Measurements from ENCODE around the gene ARPC1B.

ARPC1B gene

GRCh38 chr7:99389772-99390171, 15.2 kb downstream of the ARPC1B start:
- no peak for DNase-seq

DNA sequence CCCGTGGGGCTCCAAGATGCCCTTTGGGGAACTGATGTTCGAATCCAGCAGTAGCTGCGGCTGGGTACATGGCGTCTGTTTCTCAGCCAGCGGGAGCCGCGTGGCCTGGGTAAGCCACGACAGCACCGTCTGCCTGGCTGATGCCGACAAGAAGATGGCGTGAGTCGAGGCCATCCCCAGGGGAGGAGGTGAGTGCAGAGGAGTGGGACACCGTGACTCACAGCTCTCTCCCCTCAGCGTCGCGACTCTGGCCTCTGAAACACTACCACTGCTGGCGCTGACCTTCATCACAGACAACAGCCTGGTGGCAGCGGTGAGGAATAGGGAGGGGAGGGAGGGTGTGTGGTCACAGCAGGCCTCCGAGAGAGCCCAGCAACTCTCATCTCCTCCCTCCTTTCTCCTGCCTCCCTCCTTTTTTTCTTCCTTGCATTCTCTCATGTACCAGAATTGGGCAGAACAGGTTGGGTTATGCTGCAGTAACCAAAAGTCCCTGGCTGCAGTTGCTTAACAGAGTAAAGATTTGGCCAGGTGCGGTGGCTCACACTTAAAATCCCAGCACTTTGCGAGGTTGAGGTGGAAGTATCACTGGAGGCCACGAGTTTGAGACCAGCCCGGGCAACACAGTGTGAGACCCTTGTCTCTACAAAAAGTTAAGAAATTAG, 16.5 kb downstream of the ARPC1B start:
- DNase-seq = no peak

DNA sequence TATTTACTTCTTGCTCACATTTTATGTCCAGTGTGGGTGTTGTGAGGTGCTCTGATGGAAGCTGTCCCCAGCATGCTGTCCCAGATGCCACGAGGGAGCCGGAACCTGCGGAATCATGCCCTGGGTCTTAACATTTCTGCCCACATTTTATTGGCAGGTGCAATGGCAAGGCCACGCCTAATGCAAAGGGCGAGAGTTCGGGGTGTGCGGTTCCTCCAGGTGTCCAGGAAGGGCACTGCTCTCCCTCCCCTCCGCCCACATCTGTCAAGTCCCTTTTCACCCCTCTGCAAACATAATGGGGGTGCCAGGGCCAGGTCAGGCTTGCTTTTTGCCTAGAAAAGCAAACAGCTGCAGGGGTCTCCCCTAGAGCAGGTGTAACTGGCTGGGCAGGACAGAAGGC, 17.5 kb downstream of the ARPC1B start:
- DNase-seq = no peak

GRCh38 chr7:99392659-99393354, 18.3 kb downstream of the ARPC1B start:
- DNase-seq = peak in 3 of 14 donors; percentile 14 to 69 (median 19)

DNA sequence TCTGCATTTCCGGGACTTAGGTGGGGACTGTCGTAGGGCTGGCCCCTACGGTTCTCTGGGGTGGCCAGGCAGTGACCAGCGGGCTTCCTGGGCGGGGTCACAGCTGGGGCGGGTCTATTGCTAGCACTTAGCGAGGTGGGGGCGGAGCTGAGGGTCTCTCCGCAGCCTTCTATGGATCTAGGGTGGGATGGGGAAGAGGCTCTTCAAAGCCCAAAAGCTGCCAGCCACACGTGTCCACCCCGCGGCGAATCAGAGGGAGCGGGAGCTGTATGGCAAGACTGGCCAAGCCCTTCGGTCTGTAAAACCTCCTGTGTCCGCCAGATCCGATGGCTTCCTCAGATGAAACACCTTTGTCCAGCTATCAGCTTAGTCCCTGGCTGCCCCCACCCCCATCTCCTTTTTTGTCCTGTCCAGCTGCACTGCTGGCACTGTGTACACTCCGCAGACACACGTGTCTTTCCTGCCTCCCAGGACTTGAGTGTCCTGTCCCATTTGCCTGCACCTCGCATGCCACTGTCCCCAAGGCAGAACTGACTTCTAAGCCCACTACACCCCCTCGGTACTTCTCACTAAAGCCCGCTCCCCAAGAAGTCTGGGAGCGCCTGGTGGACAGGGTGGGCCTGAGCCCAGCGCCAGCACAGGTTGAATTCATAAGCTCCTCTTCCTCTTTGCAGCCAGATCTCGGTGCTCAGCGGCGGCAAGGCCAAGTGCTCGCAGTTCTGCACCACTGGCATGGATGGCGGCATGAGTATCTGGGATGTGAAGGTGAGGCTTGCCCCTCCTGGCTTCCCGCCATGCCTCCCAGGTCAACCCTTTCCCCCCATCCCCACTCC, 19.0 kb downstream of the ARPC1B start:
- peak in 2 of 14 donors; percentile 5 to 58 for DNase-seq

DNA sequence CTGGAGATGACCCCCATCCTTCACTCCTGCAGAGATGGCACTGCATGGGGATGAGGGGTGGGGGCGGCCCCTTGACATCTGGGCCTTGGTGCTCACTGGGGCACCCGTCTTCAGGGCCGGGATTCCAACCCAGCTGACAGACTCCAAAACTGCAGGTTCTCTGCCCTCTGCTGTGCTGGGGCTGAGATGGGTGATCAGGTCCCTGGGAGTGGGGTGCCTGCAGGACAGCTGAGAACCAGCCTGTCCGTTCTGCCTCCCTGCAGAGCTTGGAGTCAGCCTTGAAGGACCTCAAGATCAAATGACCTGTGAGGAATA, 19.6 kb downstream of the ARPC1B start:
- DNase-seq = no peak

DNA sequence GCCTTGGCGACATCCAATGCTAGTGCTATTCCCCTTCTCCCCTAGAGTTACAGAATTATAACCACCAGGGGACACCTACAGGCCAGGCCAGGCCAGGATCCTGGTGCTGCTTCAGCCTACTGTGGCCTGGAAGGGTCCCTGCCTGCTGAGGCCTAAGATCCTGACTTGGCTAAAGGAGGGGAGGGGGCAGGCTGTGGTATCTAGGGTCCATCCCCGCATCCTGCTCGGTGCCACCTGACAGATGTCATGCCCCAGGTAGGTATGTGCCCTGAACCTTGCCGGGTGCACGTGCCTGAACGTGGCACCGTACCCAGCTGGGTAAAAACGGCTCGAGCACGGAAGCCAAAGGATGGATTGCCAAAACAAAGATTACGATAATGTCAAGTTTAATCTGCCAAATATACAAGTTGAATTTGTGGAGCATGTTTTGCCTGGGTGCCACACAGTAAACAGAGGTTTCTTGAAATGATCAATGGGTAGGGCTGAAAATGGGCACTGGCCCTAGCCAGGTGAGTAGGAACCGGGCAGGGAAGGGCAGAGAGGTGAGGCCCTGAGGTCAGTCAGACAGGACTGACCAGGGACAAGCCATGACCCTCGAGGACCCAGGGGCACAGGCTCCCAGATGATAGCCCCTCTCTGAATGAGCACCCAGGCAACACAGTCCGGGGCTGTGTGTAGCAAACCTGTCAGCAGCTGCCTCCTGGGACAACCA, 21.2 kb downstream of the ARPC1B start:
- DNase-seq = no peak

GRCh38 chr7:99396418-99397296, 22.1 kb downstream of the ARPC1B start:
- DNase-seq = no peak

DNA sequence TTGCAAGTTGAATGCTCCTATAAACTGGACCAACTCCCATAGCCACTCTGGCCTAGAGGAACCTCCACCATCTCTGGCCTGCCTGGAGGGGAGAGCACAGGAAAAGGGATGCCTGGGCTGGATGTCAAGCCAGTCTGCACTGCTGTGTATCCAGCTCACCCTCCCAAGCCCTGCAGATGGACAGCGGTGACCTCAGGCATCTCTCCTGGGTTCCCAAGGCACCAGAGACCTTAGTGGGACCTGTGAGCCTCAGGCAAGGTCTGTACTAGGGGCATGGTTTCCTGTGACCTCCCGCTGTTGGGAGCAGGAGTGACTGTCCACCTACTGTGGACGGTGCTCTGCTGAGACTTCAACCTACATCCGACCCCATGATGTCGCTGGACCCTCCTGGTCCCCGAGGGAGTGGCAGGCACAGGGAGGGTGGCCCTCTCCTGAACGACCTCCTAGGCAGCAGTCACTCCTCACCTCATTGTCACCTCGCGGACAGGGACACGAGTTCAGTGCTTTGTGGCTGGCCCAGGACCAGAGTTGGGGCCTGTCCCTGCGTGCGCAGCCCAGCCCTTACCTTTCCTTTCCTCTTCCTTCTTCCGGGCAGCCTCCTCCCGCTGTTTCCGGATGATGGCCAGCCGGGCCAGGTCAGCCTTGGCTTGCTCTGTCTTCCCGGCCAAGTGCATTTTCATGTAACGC, 22.9 kb downstream of the ARPC1B start:
- no peak for DNase-seq

- DNase-seq = no peak
These were observed 24.4 kb downstream of the ARPC1B start for GRCh38 chr7:99398891-99399445.

GRCh38 chr7:99399597-99399996, 25.1 kb downstream of the ARPC1B start:
- DNase-seq = no peak

- DNase-seq = no peak
These were observed 28.3 kb downstream of the ARPC1B start for GRCh38 chr7:99402854-99403253.

GRCh38 chr7:99403764-99404163, 29.2 kb downstream of the ARPC1B start:
- no peak for DNase-seq

- DNase-seq = no peak
These were observed 29.9 kb downstream of the ARPC1B start for GRCh38 chr7:99404235-99404976.

DNA sequence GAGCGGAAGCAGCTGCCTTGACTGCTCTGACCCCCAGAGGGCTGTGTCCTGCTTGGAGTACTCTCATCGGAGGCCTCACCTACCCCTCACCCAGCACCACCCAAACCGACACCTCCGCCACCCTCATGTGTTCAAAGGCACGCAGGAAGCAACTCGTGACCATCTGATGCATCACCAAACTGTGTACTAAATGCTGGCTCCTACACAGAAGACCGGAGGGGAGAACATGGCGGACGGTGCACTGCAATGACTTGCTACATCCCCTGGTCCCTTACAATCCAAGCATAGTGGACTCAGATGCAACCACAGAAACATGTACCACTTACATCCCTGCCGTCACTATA, 30.4 kb downstream of the ARPC1B start:
- no peak for DNase-seq

- DNase-seq = no peak
These were observed 32.0 kb downstream of the ARPC1B start for GRCh38 chr7:99406557-99406956.

DNA sequence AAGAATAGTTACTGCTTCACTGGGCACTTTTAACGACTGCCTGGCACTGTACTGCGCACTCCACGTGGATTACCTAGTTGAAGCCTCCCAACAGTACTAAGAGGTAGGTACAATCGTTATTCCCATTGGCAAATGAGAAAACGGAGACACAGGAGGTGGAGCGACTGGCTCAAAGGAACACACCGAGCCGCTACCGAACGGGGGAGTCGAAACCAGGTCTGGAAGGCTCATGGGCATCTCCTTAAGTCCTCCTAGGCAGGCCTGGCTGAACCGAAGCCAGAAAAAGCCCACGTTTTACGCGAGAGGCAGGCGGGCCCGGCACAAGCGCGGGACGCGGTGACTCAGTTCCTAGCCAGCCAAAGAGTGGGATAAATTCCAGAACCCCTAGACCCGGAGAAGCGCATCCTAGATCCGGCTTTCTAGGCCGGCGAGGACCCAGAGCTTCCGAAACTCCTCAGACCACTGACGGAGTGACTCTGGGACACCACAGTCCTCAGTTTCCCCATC, 33.4 kb downstream of the ARPC1B start:
- peak in 3 of 14 donors; percentile 27 to 60 (median 45) for DNase-seq

DNA sequence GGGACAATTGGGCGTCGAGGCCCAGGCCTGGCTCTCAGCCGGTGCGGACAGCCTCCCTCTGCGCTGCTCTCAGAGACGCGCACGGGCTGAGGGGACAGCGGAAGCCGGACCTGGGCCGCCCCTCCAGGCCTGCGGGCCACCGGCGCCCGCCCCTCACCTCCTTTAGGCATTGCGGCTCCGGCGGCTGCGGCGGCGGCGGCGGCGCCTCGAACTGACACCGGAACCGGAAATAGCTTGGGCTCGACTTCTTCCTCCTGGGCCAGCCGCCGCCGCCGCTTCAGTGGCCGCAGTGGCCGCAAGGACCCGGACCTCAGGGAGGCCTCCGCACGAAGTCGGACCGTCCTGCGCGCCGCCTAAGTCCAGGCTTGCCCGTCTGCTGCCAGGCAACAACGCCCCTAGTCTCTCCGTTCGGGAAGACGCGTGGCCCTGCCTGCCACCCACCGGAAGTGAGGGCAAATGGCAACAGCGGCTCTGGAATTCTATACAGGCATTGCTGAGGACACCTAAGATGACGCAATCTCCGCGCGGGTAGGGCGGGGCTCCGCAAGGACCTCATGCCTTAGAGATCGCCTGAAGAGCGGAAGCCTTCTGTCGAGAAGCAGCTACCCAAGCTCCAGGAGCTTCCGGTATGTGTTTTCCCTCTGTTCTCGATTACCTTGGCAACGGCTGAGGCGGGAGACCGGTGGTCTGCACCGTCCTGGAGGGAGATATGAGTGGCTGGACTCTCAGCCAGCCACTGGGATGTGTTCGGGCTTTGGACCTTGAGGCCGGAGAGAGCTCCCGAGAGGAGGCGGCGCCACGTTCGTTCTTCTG, 34.1 kb downstream of the ARPC1B start, which contains the start of the genes BUD31 and PDAP1:
BUD31 (plus strand) TSS at position 591 of the 813 bp plus-strand sequence. CDS start 2,124 bp downstream, outside the sequence.
PDAP1 (minus strand) TSS at position 219 of the 813 bp plus-strand sequence; CDS start at position 170, 49 bp downstream.
- DNase-seq = peak; percentile 67 to 100 (median 94)

- peak in 1 of 14 donors; percentile 45 for DNase-seq
These were observed 34.7 kb downstream of the ARPC1B start for GRCh38 chr7:99409192-99409572.
